GM19239 (cell line): ENCODE results near the gene POLR2I.
"Not testable (repeated sequence)": the region's sequence is repeated elsewhere in the genome, so short reads cannot be mapped to it uniquely, and the experiment has no call there.

Source experiments
- DNase-seq: peaks from one replicate; pipeline ENCODE4 v3.0.0; 2011; ENCODE audit warnings: low spot score; ENCODE audit not compliant: insufficient read length
- FAIRE-seq: peaks from 2 replicates; lab custom pipeline; 2011; peaks lifted over from hg19 to GRCh38; lab: Jason Lieb, UNC

Gene POLR2I

GRCh38 chr19:36072081-36072480 is 42.6 kb downstream of the POLR2I start:
- DNase-seq (no peak), FAIRE-seq (no peak)

GRCh38 chr19:36068810-36069499 is 45.7 kb downstream of the POLR2I start:
- not testable (repeated sequence) for FAIRE-seq, DNase-seq

GRCh38 chr19:36067681-36068080 is 47.0 kb downstream of the POLR2I start:
- FAIRE-seq = no peak
- no peak for DNase-seq

GRCh38 chr19:36064826-36065225 is 49.8 kb downstream of the POLR2I start:
- FAIRE-seq (no peak), DNase-seq (no peak)
